Endothelial cell of umbilical vein (primary cell): ENCODE results near the gene SLC9A9. TPM values are rescaled to one million over a fixed set of nuclear protein-coding genes. Genes with fewer than 3 reads are reported as not detected.

Experiments used
- BruUV-seq: library from RNA; stranded (reverse); fragments of 400-500 nt; replicated peaks from 2 replicates; lab custom pipeline; 2021; lab: Mats Ljungman, UMichigan
- CTCF ChIA-PET: fragments of 300-600, 350-600 bp; sonication (Branson Sonifier 250); formaldehyde crosslinking; loops from one replicate; lab custom pipeline; 2021; ENCODE audit warnings: antibody characterized with exemption, inconsistent platforms; lab: Charles Lee
- POLR2A ChIA-PET: fragments of 300-600, 350-600 bp; sonication (Branson Sonifier 250); formaldehyde crosslinking; loops from one replicate; lab custom pipeline; 2021; ENCODE audit warnings: antibody characterized with exemption, inconsistent platforms; lab: Charles Lee
- DNase-seq: peaks from one replicate; pipeline ENCODE4 v3.0.0-alpha.2; 2011; ENCODE audit warnings: low read depth, low spot score
- FAIRE-seq: peaks from 2 replicates; lab custom pipeline; 2011; peaks lifted over from hg19 to GRCh38; lab: Jason Lieb, UNC
- H2AFZ ChIP-seq: 2 replicates; pipeline ENCODE4 v1.6.0; 2012; ENCODE audit warnings: low read depth, low read length, control low read depth, inconsistent platforms
- H3K27ac ChIP-seq: 2 replicates; pipeline ENCODE4 v1.5.1; 2011; ENCODE audit warnings: low read depth, mild to moderate bottlenecking, control low read depth, low read length, moderate library complexity; ENCODE audit not compliant: insufficient read depth
- H3K27me3 ChIP-seq, 2 experiments: 2 replicates each; pipeline versions ENCODE4 v1.6.0 to v1.6.1; 2011; ENCODE audit warnings: low read length in 2 of 2, mixed read lengths in 1 of 2; ENCODE audit not compliant: control insufficient read depth in 2 of 2, insufficient read depth in 2 of 2
- H3K36me3 ChIP-seq, 2 experiments: 2 replicates in 1 of 2; 3 replicates in 1 of 2; pipeline ENCODE4 v1.5.1; 2011; ENCODE audit warnings: low read length in 2 of 2, mild to moderate bottlenecking in 1 of 2, moderate library complexity in 1 of 2; ENCODE audit not compliant: control insufficient read depth in 2 of 2, insufficient read depth in 2 of 2; ENCODE audit errors: extremely low read depth in 1 of 2
- H3K4me1 ChIP-seq: 3 replicates; pipeline ENCODE4 v1.5.1; 2011; ENCODE audit warnings: mild to moderate bottlenecking, low read length; ENCODE audit not compliant: control insufficient read depth, insufficient read depth; ENCODE audit errors: extremely low read depth
- H3K4me2 ChIP-seq: 2 replicates; pipeline ENCODE4 v1.6.1; 2011; ENCODE audit warnings: low read length, control low read depth, mixed read lengths; ENCODE audit not compliant: insufficient read depth
- H3K4me3 ChIP-seq, 3 experiments: fragments of 200-600 bp in 1 of 3; sonication (generic), shearing (Covaris generic) in 1 of 3; replicated peaks in 1 of 3; 2 replicates each; pipeline ENCODE4 v1.5.1; 2011 to 2016; ENCODE audit warnings: control low read depth in 3 of 3, low read length in 3 of 3, mild to moderate bottlenecking in 2 of 3, inconsistent platforms in 1 of 3, low read depth in 1 of 3, moderate library complexity in 1 of 3; ENCODE audit not compliant: insufficient read depth in 1 of 3
- H3K79me2 ChIP-seq: 2 replicates; pipeline ENCODE4 v1.6.0; 2012; ENCODE audit warnings: low read length, inconsistent platforms; ENCODE audit not compliant: control insufficient read depth, insufficient read depth
- H3K9ac ChIP-seq: replicated peaks from 2 replicates; pipeline ENCODE3; 2011; ENCODE audit warnings: low read length, control low read depth; ENCODE audit not compliant: insufficient read depth; ENCODE audit errors: extremely low read depth
- H3K9me1 ChIP-seq: replicated peaks from 3 replicates; pipeline ENCODE4 v1.6.0; 2011; ENCODE audit warnings: mild to moderate bottlenecking, low read length; ENCODE audit not compliant: control insufficient read depth, insufficient read depth; ENCODE audit errors: extremely low read depth
- H3K9me3 ChIP-seq: replicated peaks from 2 replicates; pipeline ENCODE4 v1.5.1; 2012; ENCODE audit warnings: low read length, inconsistent platforms; ENCODE audit not compliant: control insufficient read depth, insufficient read depth
- H4K20me1 ChIP-seq: replicated peaks from 2 replicates; pipeline ENCODE3; 2011; ENCODE audit warnings: mild to moderate bottlenecking, low read length; ENCODE audit not compliant: control insufficient read depth, insufficient read depth; ENCODE audit errors: extremely low read depth
- EZH2 ChIP-seq: IDR thresholded peaks from 2 replicates; pipeline ENCODE4 v1.6.1; 2012; ENCODE audit warnings: borderline replicate concordance, low read depth, mild to moderate bottlenecking, moderate library complexity, low read length, inconsistent platforms; ENCODE audit not compliant: severe bottlenecking
- FOS ChIP-seq: IDR thresholded peaks from 2 replicates; pipeline ENCODE4 v1.6.1; 2011; ENCODE audit warnings: mild to moderate bottlenecking, low read length, moderate library complexity, borderline replicate concordance; ENCODE audit not compliant: insufficient read depth
- GATA2 ChIP-seq: IDR thresholded peaks from 2 replicates; pipeline ENCODE4 v1.7.0; 2011; ENCODE audit warnings: low read depth, mild to moderate bottlenecking, moderate library complexity, mixed read lengths, low read length; ENCODE audit not compliant: insufficient read length, insufficient read depth
- JUN ChIP-seq: IDR thresholded peaks from 2 replicates; pipeline ENCODE4 v1.6.1; 2011; ENCODE audit warnings: borderline replicate concordance, low read depth; ENCODE audit not compliant: insufficient read length, insufficient read depth
- MYC ChIP-seq: IDR thresholded peaks from one replicate; pipeline ENCODE4 v1.6.1; 2011; ENCODE audit warnings: mild to moderate bottlenecking, low read depth, low read length
- POLR2A ChIP-seq: IDR thresholded peaks from 2 replicates; pipeline ENCODE4 v1.6.1; 2012; ENCODE audit warnings: low read depth, mild to moderate bottlenecking, control low read depth, low read length
- POLR2AphosphoS5 ChIP-seq: IDR thresholded peaks from 2 replicates; pipeline ENCODE4 v1.6.1; 2012; ENCODE audit warnings: low read depth, mild to moderate bottlenecking, control low read depth, low read length, moderate library complexity; ENCODE audit not compliant: insufficient read depth
- dilution Hi-C: fragments of 300-500 bp; cut with MboI; formaldehyde crosslinking; loops from one replicate; pipeline ENCODE4 v1.15.0; 2019; ENCODE audit warnings: low sequenced_read_pairs; ENCODE audit not compliant: extremely low pct_ligation_motif_present
- intact Hi-C: fragments of 100-400 bp; cut with micrococcal nuclease; formaldehyde crosslinking; loops from one replicate; pipeline ENCODE4 v1.10.0; 2022
- polyA plus RNA-seq, 4 experiments: library from polyadenylated mRNA; depleted of rRNA in 3 of 4; stranded (reverse) in 3 of 4; unstranded in 1 of 4; fragments of >200 nt; gene quantifications; 2 replicates each; pipeline versions ENCODE4 v1.2.1 to v1.2.3, GENCODE V29; 2011 to 2012; ENCODE audit warnings: missing spikeins in 1 of 4
- total RNA-seq: library from RNA; stranded (reverse); gene quantifications from 2 replicates; pipeline ENCODE4 v1.2.3, GENCODE V29; 2021
- TF ChIP-seq, protein P1 (sequence below): IDR thresholded peaks from 2 replicates; pipeline ENCODE4 v1.6.1; 2011; ENCODE audit not compliant: insufficient read depth, insufficient read length
- TF ChIP-seq, protein P2 (sequence below), 2 donors: IDR thresholded peaks; 1 replicate in 1 of 2; 2 replicates in 1 of 2; pipeline ENCODE4 v1.5.1; 2011; ENCODE audit warnings: low read length in 2 of 2, mild to moderate bottlenecking in 2 of 2, moderate library complexity in 2 of 2, control low read depth in 1 of 2, inconsistent platforms in 1 of 2, low read depth in 1 of 2; ENCODE audit not compliant: insufficient read depth in 1 of 2; ENCODE audit errors: extremely low read depth in 1 of 2

The SLC9A9 gene
- total and polyA plus RNA-seq, 2 donors (not counting 3 experiments of a cell fraction or from before 2014, with no cell fraction given), result 1.5 to 1.8 TPM

DNA sequence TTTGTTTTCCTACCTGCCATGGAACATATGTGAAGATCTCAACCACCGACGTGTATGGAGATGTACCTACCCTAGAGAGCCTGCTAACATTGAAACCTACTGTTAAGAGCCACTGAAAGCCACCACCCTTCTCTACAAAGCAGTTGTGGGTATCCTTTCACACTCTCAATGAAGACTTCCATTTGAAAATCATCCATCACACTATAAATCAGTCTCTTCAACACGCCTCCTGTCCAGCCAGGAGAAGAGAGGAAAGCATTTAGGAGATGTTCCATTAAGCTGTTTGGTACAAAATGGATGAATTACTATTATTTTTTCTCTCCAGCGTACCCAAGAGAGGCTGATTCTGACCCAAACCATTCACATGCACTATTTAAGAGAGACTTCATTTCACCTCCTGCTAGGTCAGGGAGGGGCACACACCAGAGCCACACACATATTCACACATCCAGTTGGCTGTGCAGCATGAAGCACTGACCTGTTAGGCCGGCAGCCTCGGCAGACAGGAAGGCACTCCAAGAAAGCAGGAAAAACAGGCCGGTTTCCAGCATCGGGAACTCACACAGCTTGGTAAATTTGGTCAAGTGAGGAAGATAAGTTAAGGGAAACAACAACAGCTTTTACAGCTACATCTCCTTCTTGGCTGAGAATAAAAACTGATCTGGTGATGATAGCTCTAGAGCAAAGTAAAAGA, 274.5 kb downstream of the SLC9A9 start:
- Histone ChIP-seq H2AFZ (peak overlapping the region; percentile 64), H4K20me1 (no peaks in the 10 kb centered on the region), H3K79me2 (no peaks in the 10 kb centered on the region), H3K4me1 (peaks cover 18% of the 10 kb centered on the region), H3K36me3 (no peaks in the 10 kb centered on the region), H3K27ac (no peak overlapping the region), H3K9ac (no peak overlapping the region), H3K9me3 (no peaks in the 10 kb centered on the region), H3K4me2 (no peak overlapping the region), H3K9me1 (no peaks in the 10 kb centered on the region), H3K27me3 (no peaks in the 10 kb centered on the region), H3K4me3 (no peak overlapping the region)
- dilution Hi-C loops (no loop called here), intact Hi-C loops (loop anchor here (2.0 kb wide), 1 partner anchor 41 kb away; no protein-coding TSS in a partner anchor)
- peak; percentile 60 for FAIRE-seq
- ChIA-PET CTCF (no interaction called here), POLR2A (no interaction called here)
- peak; percentile 47 for DNase-seq
- BruUV-seq, result no TSS peak
- no peak for TF ChIP-seq EZH2
- TF ChIP-seq, protein P1, sequence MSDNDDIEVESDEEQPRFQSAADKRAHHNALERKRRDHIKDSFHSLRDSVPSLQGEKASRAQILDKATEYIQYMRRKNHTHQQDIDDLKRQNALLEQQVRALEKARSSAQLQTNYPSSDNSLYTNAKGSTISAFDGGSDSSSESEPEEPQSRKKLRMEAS, result no peak
- no peak for TF ChIP-seq POLR2AphosphoS5
- TF ChIP-seq FOS, result no peak
- no peak for TF ChIP-seq JUN
- TF ChIP-seq, protein P2, sequence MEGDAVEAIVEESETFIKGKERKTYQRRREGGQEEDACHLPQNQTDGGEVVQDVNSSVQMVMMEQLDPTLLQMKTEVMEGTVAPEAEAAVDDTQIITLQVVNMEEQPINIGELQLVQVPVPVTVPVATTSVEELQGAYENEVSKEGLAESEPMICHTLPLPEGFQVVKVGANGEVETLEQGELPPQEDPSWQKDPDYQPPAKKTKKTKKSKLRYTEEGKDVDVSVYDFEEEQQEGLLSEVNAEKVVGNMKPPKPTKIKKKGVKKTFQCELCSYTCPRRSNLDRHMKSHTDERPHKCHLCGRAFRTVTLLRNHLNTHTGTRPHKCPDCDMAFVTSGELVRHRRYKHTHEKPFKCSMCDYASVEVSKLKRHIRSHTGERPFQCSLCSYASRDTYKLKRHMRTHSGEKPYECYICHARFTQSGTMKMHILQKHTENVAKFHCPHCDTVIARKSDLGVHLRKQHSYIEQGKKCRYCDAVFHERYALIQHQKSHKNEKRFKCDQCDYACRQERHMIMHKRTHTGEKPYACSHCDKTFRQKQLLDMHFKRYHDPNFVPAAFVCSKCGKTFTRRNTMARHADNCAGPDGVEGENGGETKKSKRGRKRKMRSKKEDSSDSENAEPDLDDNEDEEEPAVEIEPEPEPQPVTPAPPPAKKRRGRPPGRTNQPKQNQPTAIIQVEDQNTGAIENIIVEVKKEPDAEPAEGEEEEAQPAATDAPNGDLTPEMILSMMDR (IDR thresholded peaks at IDR 0.05; ENCODE audit: extremely low read depth in 1 of 2, insufficient read depth in 1 of 2, low read depth in 1 of 2, low read length in 2 of 2), result no peak
- TF ChIP-seq POLR2A, result no peak
- TF ChIP-seq GATA2, result no peak
- no peak for TF ChIP-seq MYC
